Lower leg skin (tissue), 4 donors: ENCODE measurements around the gene FARSB. TPM values are rescaled to one million over a fixed set of nuclear protein-coding genes. Genes with fewer than 3 reads are reported as not detected.

ENCODE experiments used
- DNase-seq, 2 donors: peaks; one replicate each; pipeline ENCODE4 v3.0.0-alpha.2; 2019; ENCODE audit warnings: low spot score in 2 of 2
- H3K4me3 ChIP-seq: fragments of 200-600 bp; sonication (generic); 2 replicates; pipeline ENCODE4 v1.5.1; 2017; ENCODE audit warnings: mild to moderate bottlenecking, low read depth; ENCODE audit not compliant: poor library complexity, severe bottlenecking
- POLR2A ChIP-seq, 2 donors: fragments of 450-650 bp; IDR thresholded peaks; one replicate each; pipeline ENCODE4 v1.6.1; 2016 to 2017; ENCODE audit warnings: antibody characterized with exemption in 2 of 2, mild to moderate bottlenecking in 1 of 2, moderate library complexity in 1 of 2
- WGBS, 2 donors: methylation state at CpG; one replicate each; pipeline ENCODE4 v1.1.5; 2018; 5-methylcytosine and 5-hydroxymethylcytosine counted together
- intact Hi-C: fragments of 100-400 bp; cut with DNase I; formaldehyde crosslinking; loops from one replicate; pipeline ENCODE4 v1.15.0; 2023; ENCODE audit warnings: low total_unique reads
- total RNA-seq, 4 donors: library from RNA; depleted of rRNA; stranded (reverse); fragments of >200 nt; gene quantifications; one replicate each; pipeline ENCODE4 v1.1.0, GENCODE V29; 2016
- TF ChIP-seq, protein P1 (sequence below), 3 donors: fragments of 450-650 bp; IDR thresholded peaks; one replicate each; pipeline ENCODE4 v1.5.1; 2016; ENCODE audit warnings: antibody characterized with exemption in 3 of 3, mild to moderate bottlenecking in 3 of 3, moderate library complexity in 2 of 3

FARSB gene
- total RNA-seq, 4 donors from 2014 or later, result 8.6 to 12.2 (median 11.2) TPM

GRCh38 chr2:222610746-222611145 lies 45.1 kb downstream of the FARSB start:
- intact Hi-C loops, result no loop called here
- no peak for DNase-seq
- no peak overlapping the region for H3K4me3 ChIP-seq
- TF ChIP-seq, protein P1, sequence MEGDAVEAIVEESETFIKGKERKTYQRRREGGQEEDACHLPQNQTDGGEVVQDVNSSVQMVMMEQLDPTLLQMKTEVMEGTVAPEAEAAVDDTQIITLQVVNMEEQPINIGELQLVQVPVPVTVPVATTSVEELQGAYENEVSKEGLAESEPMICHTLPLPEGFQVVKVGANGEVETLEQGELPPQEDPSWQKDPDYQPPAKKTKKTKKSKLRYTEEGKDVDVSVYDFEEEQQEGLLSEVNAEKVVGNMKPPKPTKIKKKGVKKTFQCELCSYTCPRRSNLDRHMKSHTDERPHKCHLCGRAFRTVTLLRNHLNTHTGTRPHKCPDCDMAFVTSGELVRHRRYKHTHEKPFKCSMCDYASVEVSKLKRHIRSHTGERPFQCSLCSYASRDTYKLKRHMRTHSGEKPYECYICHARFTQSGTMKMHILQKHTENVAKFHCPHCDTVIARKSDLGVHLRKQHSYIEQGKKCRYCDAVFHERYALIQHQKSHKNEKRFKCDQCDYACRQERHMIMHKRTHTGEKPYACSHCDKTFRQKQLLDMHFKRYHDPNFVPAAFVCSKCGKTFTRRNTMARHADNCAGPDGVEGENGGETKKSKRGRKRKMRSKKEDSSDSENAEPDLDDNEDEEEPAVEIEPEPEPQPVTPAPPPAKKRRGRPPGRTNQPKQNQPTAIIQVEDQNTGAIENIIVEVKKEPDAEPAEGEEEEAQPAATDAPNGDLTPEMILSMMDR (IDR thresholded peaks at IDR 0.05), result no peak
- TF ChIP-seq POLR2A (IDR thresholded peaks at IDR 0.05), result no peak
- WGBS, 2 donors, result 67 to 81% methylated on average over 1 of the region's 1 CpG

- intact Hi-C loops, result no loop called here
- 87 to 93% methylated on average over 3 of the region's 3 CpGs for WGBS, 2 donors
- no peak overlapping the region for H3K4me3 ChIP-seq
- DNase-seq, result no peak
- TF ChIP-seq POLR2A (IDR thresholded peaks at IDR 0.05), result no peak
- TF ChIP-seq, protein P1 (IDR thresholded peaks at IDR 0.05), result no peak
Measured at GRCh38 chr2:222609381-222609780, 46.5 kb downstream of the FARSB start.

GRCh38 chr2:222608081-222608480 lies 47.8 kb downstream of the FARSB start:
- H3K4me3 ChIP-seq, result no peak overlapping the region
- no peak for DNase-seq
- intact Hi-C loops, result no loop called here
- TF ChIP-seq, protein P1 (IDR thresholded peaks at IDR 0.05), result no peak
- no peak for TF ChIP-seq POLR2A (IDR thresholded peaks at IDR 0.05)
- WGBS, 2 donors, result 60% methylated on average over 4 of the region's 4 CpGs

- TF ChIP-seq, protein P1 (IDR thresholded peaks at IDR 0.05), result no peak
- no peak for TF ChIP-seq POLR2A (IDR thresholded peaks at IDR 0.05)
- no peak for DNase-seq
- intact Hi-C loops, result no loop called here
Measured at GRCh38 chr2:222606306-222606705, 49.6 kb downstream of the FARSB start.

GRCh38 chr2:222604749-222605515 lies 51.0 kb downstream of the FARSB start:
- no peak for TF ChIP-seq POLR2A (IDR thresholded peaks at IDR 0.05)
- TF ChIP-seq, protein P1 (IDR thresholded peaks at IDR 0.05), result no peak
- 74 to 84% methylated on average over 5 of the region's 5 CpGs for WGBS, 2 donors
- intact Hi-C loops, result no loop called here
- DNase-seq, result no peak
- no peak overlapping the region for H3K4me3 ChIP-seq

More at GRCh38 chr2:222606306-222606705, 49.6 kb downstream of the FARSB start:
- 81 to 97% methylated on average over 3 of the region's 3 CpGs for WGBS, 2 donors
- no peak overlapping the region for H3K4me3 ChIP-seq
